Panc1 (cell line): ENCODE results near the gene ANKRD10. TPM values are rescaled to one million over a fixed set of nuclear protein-coding genes. Genes with fewer than 3 reads are reported as not detected.

Experiments used
- ATAC-seq: fragments of 200-7000 bp; cut with Tn5 transposase; 2 replicates; pipeline ENCODE4 v1.9.1; 2020; ENCODE audit warnings: mild to moderate bottlenecking, moderate library complexity
- BruUV-seq: library from RNA; stranded (reverse); fragments of 400-500 nt; replicated peaks from 2 replicates; lab custom pipeline; 2021; lab: Mats Ljungman, UMichigan
- CTCF ChIA-PET: fragments of 300-600 bp; sonication (Branson Sonifier 250); formaldehyde crosslinking; loops from one replicate; lab custom pipeline; 2022; ENCODE audit warnings: antibody characterized with exemption; lab: Charles Lee
- POLR2A ChIA-PET: fragments of 300-600 bp; sonication (Branson Sonifier 250); formaldehyde crosslinking; loops from one replicate; lab custom pipeline; 2022; ENCODE audit warnings: antibody characterized with exemption; lab: Charles Lee
- DNase-seq: peaks from one replicate; pipeline ENCODE4 v3.0.0-alpha.2; 2010; ENCODE audit warnings: low read depth, low spot score
- H3K27ac ChIP-seq: 2 replicates; pipeline ENCODE4 v1.5.1; 2011; ENCODE audit warnings: mild to moderate bottlenecking, low read length, inconsistent platforms
- H3K27me3 ChIP-seq: fragments of 200-500 bp; sonication (Bioruptor generic); 2 replicates; pipeline ENCODE4 v1.6.0; 2014; ENCODE audit warnings: low read length, inconsistent platforms; ENCODE audit not compliant: control insufficient read depth, insufficient read depth
- H3K36me3 ChIP-seq: fragments of 200-500 bp; sonication (Bioruptor generic); 2 replicates; pipeline ENCODE4 v1.5.1; 2014; ENCODE audit warnings: inconsistent platforms, mild to moderate bottlenecking, low read length, moderate library complexity; ENCODE audit not compliant: control insufficient read depth, insufficient read depth
- H3K4me1 ChIP-seq: 2 replicates; pipeline ENCODE4 v1.5.1; 2011; ENCODE audit warnings: inconsistent platforms, mild to moderate bottlenecking, low read length, moderate library complexity; ENCODE audit not compliant: control insufficient read depth, insufficient read depth
- H3K4me3 ChIP-seq, 2 experiments: 2 replicates each; pipeline ENCODE4 v1.5.1; 2011 to 2012; ENCODE audit warnings: low read depth in 2 of 2, low read length in 2 of 2, mild to moderate bottlenecking in 2 of 2, inconsistent platforms in 1 of 2, moderate library complexity in 1 of 2
- H3K9me3 ChIP-seq: fragments of 200-500 bp; sonication (Bioruptor generic); 2 replicates; pipeline ENCODE4 v1.5.1; 2014; ENCODE audit warnings: low read depth, mild to moderate bottlenecking, inconsistent platforms, low read length, moderate library complexity; ENCODE audit not compliant: control insufficient read depth, insufficient read depth
- POLR2AphosphoS5 ChIP-seq: IDR thresholded peaks from 2 replicates; pipeline ENCODE4 v1.6.1; 2012; ENCODE audit warnings: mild to moderate bottlenecking, low read depth, low read length, moderate library complexity
- SIN3A ChIP-seq: IDR thresholded peaks from 2 replicates; pipeline ENCODE4 v1.6.1; 2012; ENCODE audit warnings: low read depth, mild to moderate bottlenecking, low read length, moderate library complexity, borderline replicate concordance; ENCODE audit not compliant: insufficient read depth
- TCF7L2 ChIP-seq: IDR thresholded peaks from 2 replicates; pipeline ENCODE4 v1.6.1; 2011; ENCODE audit warnings: mild to moderate bottlenecking, low read depth, low read length, inconsistent platforms
- in situ Hi-C: cut with HindIII; loops from 2 replicates; pipeline ENCODE4 v1.10.0; 2016; ENCODE audit warnings: low sequenced_read_pairs, low pct_unique_long_range_greater_than_20kb
- intact Hi-C: fragments of 100-400 bp; cut with micrococcal nuclease; formaldehyde crosslinking; loops from one replicate; pipeline ENCODE4 v1.10.0; 2022; ENCODE audit not compliant: unreplicated experiment
- total RNA-seq: library from RNA; stranded (reverse); gene quantifications from one replicate; pipeline ENCODE4 v1.2.1, GENCODE V29; 2021; ENCODE audit not compliant: unreplicated experiment
- TF ChIP-seq, protein P1 (sequence below): fragments of 450-650 bp; IDR thresholded peaks from 2 replicates; pipeline ENCODE4 v1.5.1; 2017; ENCODE audit warnings: mild to moderate bottlenecking
- TF ChIP-seq, protein P2 (sequence below), 2 experiments: IDR thresholded peaks; 2 replicates each; pipeline ENCODE4 v1.6.1; 2011 to 2012; ENCODE audit warnings: low read depth in 2 of 2, control low read depth in 1 of 2, low read length in 1 of 2, mild to moderate bottlenecking in 1 of 2, moderate library complexity in 1 of 2; ENCODE audit not compliant: insufficient read depth in 1 of 2

The ANKRD10 gene
- total RNA-seq, 1 experiment from 2014 or later: 76.8 TPM

GRCh38 chr13:110937511-110938285 is 22.8 kb upstream of the ANKRD10 start:
- CTCF ChIA-PET: no interaction called here
- H3K4me1 ChIP-seq: no peaks in the 10 kb centered on the region
- H3K36me3 ChIP-seq: no peaks in the 10 kb centered on the region
- BruUV-seq: no TSS peak
- no peaks in the 10 kb centered on the region for H3K9me3 ChIP-seq
- DNase-seq (no peak), ATAC-seq (no peak)
- no peak overlapping the region for H3K4me3 ChIP-seq
- no peak overlapping the region for H3K27ac ChIP-seq
- intact Hi-C loops: no loop called here
- POLR2A ChIA-PET: no interaction called here
- in situ Hi-C loops: no loop called here
- TF ChIP-seq, protein P1, sequence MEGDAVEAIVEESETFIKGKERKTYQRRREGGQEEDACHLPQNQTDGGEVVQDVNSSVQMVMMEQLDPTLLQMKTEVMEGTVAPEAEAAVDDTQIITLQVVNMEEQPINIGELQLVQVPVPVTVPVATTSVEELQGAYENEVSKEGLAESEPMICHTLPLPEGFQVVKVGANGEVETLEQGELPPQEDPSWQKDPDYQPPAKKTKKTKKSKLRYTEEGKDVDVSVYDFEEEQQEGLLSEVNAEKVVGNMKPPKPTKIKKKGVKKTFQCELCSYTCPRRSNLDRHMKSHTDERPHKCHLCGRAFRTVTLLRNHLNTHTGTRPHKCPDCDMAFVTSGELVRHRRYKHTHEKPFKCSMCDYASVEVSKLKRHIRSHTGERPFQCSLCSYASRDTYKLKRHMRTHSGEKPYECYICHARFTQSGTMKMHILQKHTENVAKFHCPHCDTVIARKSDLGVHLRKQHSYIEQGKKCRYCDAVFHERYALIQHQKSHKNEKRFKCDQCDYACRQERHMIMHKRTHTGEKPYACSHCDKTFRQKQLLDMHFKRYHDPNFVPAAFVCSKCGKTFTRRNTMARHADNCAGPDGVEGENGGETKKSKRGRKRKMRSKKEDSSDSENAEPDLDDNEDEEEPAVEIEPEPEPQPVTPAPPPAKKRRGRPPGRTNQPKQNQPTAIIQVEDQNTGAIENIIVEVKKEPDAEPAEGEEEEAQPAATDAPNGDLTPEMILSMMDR: no peak
- TF ChIP-seq SIN3A (no peak), POLR2AphosphoS5 (no peak), TCF7L2 (no peak)
- TF ChIP-seq, protein P2, sequence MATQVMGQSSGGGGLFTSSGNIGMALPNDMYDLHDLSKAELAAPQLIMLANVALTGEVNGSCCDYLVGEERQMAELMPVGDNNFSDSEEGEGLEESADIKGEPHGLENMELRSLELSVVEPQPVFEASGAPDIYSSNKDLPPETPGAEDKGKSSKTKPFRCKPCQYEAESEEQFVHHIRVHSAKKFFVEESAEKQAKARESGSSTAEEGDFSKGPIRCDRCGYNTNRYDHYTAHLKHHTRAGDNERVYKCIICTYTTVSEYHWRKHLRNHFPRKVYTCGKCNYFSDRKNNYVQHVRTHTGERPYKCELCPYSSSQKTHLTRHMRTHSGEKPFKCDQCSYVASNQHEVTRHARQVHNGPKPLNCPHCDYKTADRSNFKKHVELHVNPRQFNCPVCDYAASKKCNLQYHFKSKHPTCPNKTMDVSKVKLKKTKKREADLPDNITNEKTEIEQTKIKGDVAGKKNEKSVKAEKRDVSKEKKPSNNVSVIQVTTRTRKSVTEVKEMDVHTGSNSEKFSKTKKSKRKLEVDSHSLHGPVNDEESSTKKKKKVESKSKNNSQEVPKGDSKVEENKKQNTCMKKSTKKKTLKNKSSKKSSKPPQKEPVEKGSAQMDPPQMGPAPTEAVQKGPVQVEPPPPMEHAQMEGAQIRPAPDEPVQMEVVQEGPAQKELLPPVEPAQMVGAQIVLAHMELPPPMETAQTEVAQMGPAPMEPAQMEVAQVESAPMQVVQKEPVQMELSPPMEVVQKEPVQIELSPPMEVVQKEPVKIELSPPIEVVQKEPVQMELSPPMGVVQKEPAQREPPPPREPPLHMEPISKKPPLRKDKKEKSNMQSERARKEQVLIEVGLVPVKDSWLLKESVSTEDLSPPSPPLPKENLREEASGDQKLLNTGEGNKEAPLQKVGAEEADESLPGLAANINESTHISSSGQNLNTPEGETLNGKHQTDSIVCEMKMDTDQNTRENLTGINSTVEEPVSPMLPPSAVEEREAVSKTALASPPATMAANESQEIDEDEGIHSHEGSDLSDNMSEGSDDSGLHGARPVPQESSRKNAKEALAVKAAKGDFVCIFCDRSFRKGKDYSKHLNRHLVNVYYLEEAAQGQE (IDR thresholded peaks at IDR 0.05; ENCODE audit: insufficient read depth in 1 of 2, low read depth in 2 of 2, low read length in 1 of 2): no peak
- H3K27me3 ChIP-seq: no peaks in the 10 kb centered on the region

- H3K36me3 ChIP-seq: no peaks in the 10 kb centered on the region
- no peak for DNase-seq
- H3K4me3 ChIP-seq: no peak overlapping the region
- POLR2A ChIA-PET: no interaction called here
- H3K9me3 ChIP-seq: no peaks in the 10 kb centered on the region
- intact Hi-C loops: no loop called here
- H3K27ac ChIP-seq: no peak overlapping the region
- no TSS peak for BruUV-seq
- no peak for ATAC-seq
- CTCF ChIA-PET: no interaction called here
- no peaks in the 10 kb centered on the region for H3K4me1 ChIP-seq
- TF ChIP-seq, protein P2 (IDR thresholded peaks at IDR 0.05; ENCODE audit: insufficient read depth in 1 of 2, low read depth in 2 of 2, low read length in 1 of 2): no peak
- TF ChIP-seq, protein P1: no peak
- TF ChIP-seq POLR2AphosphoS5 (no peak), TCF7L2 (no peak), SIN3A (no peak)
- H3K27me3 ChIP-seq: no peaks in the 10 kb centered on the region
- in situ Hi-C loops: no loop called here
Observed at GRCh38 chr13:110936519-110936918, 21.6 kb upstream of the ANKRD10 start.
